Activated T-cell treated with anti-CD3 and anti-CD28 coated beads for 24 hours (primary cell): ENCODE data around the gene PRDM16.

Experiments used
- DNase-seq: peaks from one replicate; pipeline ENCODE4 v3.0.0-alpha.2; 2020; ENCODE audit warnings: low read depth

PRDM16 gene

DNA sequence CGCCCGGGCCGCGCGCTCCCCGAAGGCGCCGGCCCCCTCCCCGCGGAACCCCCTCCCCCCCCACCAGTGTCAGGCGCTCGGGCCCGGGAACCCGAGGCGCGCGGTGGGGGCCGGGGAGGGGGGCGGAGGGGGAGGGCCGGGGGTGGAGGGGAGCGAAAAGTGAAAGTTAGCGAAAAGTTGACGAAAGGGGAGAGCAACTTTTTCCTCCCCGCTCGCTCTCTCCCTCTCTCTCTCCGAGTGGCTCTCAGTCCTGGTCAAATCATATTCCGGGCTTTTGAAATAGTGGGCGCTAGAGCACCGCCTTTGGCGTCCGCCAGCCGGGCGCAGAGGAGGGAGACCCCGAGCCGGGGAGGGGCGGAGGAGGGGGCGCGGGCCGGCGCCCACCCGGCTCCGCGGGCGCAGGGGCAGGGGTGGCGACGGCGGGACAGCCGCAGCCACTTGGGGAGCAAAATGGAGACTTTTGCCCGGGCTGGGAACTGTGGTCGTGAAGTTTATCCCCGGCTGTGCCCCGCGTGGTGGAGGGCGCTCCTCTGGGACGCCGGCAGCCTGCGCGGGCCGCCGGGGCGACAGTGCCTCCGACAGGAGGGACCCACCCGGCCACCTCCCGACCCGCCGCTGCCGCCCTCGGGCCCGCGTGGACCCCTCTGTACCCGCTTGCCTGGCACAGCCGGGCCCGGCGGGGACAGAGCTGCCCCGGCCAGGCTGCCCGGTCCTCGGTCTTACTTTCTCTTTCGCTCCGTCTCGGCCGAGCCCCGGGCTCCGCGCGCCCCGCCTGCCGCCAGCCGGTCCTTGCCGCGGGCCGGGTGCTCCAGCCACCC is 697 bp downstream of the PRDM16 start:
- no peak for DNase-seq

DNA sequence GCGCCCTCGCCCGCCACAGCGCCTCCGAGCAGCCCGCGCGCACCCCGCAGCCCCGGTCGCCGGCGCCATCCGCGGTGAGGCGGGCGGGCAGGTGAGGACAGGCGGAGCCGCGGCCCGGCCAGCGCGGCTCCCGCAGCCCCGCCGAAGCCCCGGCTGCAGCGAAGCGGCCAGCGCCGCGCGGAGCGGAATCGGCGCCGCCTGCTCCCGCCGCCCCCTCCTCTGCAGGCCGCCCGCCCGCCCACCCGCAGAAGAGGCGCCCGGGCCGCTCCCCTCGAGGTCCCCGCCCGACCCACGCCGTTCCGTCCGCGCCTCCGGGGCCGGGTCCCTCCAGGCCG is 1.3 kb downstream of the PRDM16 start:
- DNase-seq: no peak

DNA sequence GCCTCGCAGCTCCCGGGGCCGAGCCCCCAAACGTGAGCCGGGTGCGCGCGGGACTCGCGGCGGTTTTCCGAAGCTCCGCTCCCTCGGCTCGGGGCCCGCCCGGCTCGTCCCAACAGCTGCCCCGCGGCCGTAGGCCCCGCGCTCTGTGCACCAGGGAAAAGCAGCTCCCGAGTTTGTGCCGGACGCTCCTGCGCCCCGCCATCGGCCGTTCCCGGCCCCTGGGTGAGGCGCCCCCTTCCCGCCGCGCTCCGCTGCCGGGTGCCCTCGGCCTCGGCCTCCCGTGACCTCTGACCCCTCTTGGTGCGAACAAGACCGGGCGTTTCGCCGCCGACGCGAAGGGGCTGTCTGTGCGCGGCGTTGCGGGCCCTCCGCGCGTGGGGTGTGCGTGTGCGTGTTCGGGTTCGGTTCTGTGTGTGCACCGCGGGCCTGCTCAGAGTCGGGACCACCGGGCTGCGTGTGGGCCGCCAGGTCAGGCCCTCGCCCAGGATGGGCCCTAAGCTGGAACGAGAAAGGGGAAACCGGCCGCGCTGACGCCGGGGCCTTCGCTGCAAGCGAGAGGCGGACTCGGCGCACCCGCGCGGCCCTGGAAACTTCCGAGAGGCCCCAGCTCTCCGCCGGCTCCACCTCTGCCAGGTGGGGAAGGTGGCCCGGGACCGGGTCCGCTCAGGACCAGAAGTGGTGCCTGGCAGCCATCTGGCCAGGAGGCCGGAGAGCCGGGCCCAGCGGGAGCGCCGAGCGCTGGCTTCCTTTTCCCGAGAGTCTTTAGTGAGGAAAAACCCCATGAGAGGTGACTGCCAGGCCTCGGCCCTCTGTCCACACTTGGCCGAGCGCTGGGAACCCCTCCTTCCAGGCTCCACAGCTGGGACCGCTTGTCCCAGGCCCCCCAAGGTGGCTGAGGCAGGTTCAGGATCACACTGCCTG is 1.9 kb downstream of the PRDM16 start:
- DNase-seq: no peak

DNA sequence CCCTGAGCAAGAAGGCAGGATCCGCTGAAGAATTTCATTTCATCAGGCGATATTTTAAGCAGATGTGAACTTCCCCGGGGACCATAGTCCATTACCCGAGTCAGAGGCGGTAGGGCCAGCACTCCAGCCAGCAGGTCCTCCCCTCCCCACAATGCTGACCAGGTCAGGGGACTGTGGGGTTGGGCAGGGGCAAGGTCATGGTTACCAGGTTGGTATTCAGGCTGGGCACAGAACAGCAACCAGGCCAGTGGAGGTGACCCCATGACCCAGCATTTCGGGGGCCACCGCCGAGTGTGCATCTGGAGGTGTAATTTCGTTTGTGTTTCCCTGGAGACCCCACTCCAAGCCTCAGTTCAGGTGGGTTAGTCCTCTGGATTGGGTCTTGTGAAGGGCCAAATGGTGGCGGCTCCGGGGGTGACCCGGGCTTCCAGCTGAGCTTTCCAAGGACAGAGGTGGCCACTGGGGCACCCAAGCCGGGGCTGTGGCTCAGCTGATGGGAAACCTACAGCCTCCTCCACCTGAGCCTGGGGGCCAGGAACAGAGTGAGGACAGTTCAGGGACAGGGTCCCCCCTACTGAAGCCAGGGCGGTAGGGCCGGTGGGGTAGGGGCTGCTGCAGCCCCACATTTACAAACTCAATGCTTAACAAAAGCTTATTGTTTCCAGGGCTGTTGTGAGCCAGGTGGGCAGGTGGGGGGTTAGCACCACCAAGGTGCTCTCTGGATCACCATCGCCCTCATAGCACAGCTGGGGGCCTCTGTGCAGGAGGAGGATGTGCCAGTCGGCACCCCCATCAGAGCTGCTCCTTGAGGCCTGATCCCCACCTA is 2.8 kb downstream of the PRDM16 start:
- DNase-seq: no peak

DNA sequence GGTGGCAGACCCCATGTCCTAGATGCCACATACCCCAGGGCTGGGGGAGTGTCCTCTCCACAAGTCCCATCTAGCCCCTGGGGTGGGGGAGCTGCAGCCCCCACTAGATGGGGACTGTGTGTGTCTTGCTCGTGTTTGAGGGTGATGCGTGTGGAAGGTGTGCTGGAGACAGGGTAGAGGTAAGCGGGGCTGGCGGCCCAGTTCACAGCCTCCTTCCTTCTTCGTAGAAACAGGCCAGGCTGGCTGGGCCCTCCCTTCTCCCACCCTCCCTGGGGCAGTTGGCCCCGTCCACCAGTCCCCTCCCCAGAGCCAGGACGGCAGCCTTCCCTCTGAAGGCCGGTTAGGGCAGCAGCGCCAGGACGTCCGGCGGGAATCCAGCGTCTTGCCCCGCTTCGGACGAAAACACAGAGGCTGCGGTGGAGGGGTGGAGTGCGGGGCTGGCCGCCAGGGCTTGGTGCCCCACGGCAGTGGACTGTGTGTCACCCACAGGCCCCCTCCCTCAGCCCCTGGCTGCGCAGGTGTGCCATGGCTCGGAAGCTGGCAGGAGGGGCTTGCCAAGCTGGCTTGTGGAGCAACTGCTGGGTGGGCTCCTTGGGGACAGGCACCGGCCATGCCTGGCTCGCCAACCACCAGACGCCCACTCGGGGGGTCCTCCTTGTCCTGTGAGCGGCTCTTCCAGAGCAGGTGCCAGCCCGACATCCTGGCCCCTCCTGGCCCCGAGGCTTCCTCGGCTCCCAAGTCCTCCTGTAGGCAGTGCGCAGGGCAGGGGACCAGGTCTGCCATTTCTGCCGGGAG is 3.6 kb downstream of the PRDM16 start:
- no peak for DNase-seq

DNA sequence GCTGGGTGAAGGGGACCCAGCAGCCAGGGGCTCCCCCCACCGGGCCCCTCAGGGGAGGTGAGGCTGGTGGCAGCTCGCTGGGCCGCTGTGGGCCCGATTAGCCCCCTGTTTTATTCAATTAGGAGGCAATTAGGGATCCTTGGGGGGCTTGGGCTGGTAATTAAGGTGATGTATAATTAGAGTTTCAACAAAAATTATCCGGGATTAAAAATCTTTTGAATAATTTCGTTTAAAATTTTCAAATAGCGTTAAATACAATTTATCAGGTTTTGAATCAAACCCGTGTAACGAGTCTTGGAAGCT is 4.1 kb downstream of the PRDM16 start:
- no peak for DNase-seq

DNA sequence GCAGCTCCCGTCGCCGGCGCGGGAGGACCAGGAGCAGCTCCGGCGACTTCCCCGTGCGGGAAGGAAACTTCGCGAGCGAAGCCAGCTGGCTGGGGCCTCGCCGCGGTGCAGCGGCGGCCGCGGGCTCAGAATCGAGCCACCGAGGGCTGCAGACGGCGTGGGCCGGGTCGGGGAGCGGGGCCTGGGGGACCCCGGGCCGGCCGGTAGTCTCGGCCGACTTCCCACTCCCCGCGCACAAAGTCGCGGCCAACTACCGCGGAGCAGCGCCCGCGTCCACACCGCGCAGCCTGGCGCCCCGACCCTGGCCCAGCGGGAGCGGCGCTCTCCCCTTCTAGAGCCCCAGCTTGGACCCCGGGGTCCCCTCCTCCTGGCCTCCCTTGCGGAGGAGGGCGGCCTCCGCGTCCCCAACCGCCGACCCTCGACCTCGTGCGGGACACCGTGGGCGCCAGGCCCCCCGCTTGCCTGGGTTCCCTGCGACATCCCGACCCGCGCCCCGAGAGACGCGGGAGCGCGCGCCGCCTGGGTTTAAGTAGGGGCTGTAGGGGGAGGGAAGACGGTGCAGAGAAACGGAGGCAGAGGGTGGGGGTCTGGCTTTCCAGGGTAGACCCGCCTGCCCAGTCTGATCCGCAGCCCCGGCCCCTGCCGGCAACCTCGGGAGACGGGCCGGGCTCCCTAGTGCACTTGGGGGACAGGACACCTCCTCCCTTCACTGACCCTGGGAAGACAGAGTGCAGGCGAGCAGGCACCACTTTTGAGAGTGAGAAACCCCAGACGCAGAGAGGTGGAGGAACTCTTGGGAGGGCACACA is 4.7 kb downstream of the PRDM16 start:
- DNase-seq: no peak

DNA sequence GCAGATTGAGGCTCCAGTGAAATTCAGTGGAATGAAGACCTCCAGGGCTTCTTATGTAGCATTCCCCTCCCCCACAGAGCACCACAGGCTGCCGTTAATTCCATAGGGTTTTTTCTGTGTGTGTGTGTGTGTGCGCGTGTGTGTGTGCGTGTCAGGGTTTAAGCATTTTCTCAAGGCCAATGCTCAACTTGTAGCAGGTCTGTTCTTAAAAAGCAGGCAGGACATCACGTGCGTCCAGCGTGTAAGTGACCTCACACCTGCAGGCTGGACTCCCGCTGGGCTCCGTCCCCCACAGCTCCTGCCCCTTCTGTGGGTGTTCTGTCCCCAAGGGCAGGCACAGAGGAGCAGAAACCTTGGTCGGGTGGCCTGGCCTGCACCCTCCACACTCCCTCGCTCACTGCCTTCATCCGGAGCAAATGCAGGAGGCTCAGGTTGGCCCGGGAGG is 5.3 kb downstream of the PRDM16 start:
- no peak for DNase-seq

DNA sequence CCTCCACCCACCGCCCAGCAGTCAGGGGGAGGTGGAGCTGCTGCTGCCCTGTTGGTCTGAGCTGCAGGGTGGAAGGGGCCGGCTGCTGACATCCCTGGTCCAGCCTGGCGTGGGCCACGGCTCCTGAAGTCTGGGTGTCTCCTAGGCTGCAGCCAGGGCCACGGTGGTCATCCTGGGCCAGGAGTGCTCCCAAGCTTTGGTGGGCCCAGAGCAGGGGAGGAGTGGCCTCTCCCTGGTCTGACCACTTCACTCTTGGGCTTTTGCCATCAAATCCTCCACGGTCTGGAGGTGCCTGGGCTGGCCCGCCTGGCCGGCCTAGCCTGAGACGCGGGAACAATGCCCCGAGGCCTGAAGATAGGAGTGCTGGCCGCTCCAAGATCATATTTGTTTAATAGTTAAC is 5.8 kb downstream of the PRDM16 start:
- DNase-seq: no peak

DNA sequence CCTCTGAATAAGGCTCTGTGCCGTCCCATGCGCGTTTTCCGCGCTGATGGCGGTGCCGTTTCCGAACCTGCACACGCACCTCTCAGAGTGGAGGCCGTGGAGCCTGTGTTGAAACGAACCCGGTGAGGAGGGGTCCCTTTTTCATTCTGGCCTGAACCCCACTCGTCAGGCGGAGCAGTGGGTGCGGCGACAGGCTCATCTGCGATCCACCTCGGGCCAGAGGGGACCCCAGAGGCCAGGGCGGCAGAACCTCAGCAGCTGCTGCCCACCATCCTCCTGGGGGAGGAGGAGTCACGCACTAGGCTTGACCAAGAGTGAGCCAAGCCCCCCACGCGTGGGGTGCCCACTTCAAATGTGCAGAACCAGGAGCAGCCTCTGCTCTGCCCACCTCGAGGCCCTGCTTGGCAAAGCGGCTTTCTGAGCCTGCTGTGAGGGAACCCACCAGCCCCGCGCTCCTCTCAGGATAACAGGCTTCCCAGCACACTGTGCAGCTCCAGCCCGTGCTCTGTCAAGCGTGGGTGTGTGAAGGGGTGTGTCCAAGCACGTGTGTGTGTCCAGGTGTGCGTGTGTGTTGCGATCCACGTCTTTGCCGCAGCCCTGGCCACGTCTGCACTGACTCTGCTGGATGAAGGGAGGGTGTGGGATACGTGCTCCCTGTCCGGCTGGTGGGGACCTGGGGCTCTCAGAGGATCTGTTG is 6.8 kb downstream of the PRDM16 start:
- DNase-seq: no peak

DNA sequence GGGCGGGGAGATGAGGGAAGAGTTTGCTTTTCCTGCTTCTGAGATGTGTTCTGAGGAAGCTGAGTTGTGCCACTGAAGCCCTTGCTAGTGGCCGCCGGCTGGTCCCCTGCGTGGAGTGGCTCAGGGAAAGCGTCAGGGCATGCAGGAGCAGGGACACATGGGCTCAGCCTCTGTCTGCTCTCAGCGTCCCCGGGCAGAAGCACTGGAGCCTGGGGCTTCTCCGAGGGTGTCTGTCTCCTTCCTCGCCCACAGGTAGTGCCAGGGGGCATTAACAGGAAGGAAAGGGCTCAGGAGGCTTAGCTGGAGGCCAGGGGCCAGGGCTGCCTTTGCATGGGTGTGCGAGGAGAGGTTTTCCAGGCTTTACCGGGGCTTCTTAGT is 7.3 kb downstream of the PRDM16 start:
- DNase-seq: no peak

DNA sequence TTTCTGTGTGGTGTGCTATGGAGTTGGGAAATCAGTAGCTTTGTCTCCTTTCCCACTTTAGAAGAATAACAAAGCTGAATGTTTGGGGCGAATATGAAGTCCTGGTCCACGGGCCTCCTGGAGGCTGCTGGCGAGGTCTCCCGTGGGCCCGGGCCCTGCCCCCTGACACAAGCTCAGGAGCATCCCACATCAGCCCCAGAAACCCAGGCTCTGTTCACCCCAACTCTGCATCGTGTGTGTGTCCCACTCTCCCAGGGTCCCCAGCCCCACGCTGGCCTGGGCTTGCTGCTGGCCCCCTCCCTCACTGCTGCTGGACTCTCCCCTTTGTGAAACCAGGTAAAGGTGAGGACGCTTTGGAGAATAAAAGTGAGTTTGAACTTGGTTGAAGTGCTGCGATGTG is 8.1 kb downstream of the PRDM16 start:
- no peak for DNase-seq

DNA sequence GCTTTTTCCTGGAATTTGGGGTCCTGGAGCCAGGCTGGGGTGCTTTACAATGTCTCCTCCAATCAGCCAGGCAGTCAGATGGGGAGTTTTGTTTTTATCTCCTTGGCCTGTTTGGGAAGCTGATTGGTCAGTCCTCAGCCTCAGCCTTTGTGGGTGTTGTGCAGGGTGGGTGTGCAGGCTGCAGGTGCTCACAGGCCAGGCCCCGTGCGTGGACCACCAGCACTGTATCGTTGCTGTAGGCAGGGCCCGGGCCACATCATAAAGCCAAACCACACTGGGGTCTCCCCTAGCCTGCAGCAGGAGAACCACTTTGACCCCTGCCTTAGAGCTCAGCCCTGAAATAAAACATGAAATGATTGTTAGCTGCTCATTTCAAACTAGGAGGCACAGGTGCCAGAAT is 8.6 kb downstream of the PRDM16 start:
- no peak for DNase-seq

DNA sequence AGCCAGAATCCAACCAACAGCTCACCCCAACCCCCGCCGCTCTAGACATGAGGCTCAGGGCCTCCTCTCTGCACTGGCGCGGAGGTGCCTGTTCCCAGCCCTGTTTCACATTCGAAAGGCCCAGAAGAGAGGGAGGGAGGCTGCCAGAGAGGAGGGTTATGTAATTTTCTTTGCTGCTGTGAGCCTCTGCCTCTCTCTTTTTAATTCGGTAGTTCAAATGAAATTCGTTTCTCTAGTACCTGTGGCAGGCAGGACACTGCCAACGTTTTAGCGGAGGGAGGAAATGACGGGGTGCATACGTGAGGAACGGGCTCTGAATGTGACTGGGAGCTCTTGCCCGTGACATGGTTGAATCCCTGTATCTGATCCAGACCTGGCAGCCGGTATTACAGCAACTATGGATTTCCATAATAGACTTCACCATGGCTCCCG is 9.4 kb downstream of the PRDM16 start:
- DNase-seq: no peak

DNA sequence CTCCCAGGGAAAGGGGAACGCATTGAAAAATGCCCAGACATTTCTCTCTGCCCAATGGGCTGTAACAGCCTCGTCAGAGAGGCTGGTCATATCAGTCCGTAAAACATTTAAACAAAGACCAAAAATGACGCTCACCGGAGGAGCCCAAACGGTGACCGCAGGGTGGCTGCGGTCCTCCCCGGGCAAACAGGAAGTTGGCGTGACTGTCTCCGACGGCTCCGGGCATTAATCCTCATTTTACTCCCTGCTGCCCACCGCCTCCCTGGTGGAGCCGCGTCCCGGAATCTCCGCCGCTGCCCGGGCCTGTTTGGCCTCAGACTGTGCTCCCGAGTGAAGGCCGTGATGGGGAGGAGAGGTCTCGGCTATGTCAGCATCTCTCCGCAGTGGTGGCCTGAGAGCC is 9.9 kb downstream of the PRDM16 start:
- no peak for DNase-seq

DNA sequence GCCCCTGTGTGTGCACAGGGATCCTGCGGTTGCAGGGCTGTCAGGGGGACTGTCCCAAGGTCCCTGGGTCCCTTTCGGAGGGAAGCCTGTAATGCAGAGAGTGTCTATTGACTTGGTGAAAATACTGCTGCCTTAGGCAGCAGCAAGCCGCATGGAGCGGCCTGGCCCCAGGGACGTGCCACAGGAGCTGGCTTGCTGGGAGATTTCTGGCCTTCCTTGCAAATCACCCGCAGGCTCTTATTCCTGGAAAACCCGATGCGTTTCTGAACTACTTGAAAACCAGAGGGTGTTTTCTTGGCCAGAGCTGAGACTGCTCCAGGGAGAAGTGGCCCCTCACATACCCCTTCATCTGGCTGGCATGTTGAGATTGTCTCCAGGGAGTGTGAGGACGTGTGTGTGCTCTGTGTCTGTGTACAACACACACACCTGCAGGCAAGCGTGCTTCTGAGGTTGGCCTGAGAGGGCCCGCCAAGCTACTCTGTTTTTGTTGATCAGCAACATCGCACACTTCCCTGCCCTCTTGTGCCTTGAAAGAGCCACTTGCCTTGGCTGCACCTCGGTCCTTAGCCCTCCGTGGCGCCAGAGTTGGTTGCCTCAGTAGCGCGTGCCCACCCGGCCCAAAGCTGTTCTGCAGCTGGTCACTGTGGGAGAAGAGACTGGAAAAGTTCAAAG is 10.5 kb downstream of the PRDM16 start:
- no peak for DNase-seq

DNA sequence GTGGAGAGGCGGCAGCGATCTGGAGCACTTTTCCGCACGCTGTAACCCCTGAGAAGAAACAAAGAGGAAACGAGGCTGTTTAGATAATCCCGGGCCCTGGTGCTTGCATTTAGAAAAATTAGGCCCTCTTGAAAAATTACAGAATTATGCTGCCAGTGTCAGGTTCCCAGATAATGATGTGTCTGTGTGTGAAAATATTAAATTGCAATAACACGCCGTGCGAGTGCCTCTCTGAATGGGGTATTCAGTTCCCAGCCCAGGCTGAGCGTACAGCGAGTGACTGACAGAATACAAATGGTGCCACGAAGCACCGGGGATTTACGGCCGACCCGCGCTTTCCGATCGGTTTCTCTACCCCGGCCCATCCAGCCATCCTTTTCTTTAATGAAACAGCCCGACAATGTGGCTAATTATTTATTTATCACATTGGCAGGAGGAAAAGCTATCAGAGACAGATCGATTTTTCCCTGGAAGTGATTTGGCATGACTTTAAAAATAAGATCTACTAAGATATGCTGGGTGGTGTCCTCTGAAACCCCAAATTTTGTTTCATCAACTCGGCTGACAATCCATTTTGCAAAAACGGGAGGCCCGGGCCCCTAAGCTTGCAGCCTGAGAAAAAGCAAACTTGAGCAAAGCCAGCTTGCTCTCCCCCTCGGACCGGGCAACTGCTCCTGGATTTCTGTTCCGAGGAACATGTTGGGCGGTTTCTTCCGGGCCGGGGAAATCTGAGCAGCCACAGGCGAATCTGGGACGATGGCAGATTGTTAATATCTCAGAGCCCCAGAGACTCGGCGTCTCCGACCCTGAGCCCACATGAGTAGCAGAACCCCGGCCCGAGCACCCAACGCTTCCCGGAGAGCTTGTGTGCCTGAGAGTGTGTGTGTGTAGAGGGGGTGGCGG is 11.3 kb downstream of the PRDM16 start:
- no peak for DNase-seq

DNA sequence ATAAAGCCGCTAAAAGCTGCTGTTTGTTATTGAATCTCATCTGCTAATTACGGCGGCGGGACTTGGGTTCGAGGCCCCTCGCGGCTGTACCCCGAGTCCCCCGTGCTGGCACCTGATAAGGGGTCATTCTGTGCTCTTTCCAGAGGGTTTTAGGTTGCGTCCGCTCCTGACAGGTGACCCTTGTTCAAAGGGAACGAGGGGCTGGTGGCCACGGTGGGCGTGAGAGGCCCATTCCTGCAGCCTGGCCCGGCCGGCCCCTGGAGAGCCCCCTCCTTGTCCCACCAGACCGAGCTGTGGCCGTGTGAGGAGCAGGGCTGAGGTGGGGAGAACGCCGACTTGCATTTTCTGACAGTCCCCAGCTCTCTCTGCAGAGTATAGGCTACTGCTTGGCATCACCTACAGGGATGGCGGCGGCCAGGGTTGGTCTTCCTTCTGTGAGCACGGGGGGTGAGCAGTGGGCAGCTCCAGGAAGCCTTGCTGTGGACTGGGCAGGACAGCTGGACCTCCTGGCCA is 12.2 kb downstream of the PRDM16 start:
- no peak for DNase-seq
